HepG2 (cell line): Measurements from ENCODE around the gene PLEKHH3.

Source experiments
- ARNT2 ChIP-seq: sonication (generic); formaldehyde crosslinking; IDR thresholded peaks from 2 replicates; pipeline ENCODE4 v1.8.0; 2022; ENCODE audit warnings: mild to moderate bottlenecking, low read depth, missing genetic modification reagents, moderate library complexity
- ATF3 ChIP-seq: sonication (generic); formaldehyde crosslinking; IDR thresholded peaks from 2 replicates; pipeline ENCODE4 v1.4.0; 2020; ENCODE audit warnings: missing genetic modification reagents
- CBX2 ChIP-seq, 2 experiments: fragments of 200-600 bp in 1 of 2; sonication (generic); formaldehyde crosslinking in 1 of 2; IDR thresholded peaks; 2 replicates each; pipeline versions ENCODE4 v1.7.0 to v1.8.1; 2018 to 2022; ENCODE audit warnings: low read depth in 2 of 2, low read length in 1 of 2, mild to moderate bottlenecking in 1 of 2, missing genetic modification reagents in 1 of 2
- CTCF ChIP-seq: sonication (generic); formaldehyde crosslinking; IDR thresholded peaks from 2 replicates; pipeline ENCODE4 v1.5.0; 2020; ENCODE audit warnings: mild to moderate bottlenecking, missing genetic modification reagents, moderate library complexity
- EP300 ChIP-seq, 3 experiments: sonication (generic) in 1 of 3; formaldehyde crosslinking in 1 of 3; IDR thresholded peaks; 2 replicates each; pipeline versions ENCODE4 v1.5.1 to v1.6.1; 2011 to 2020; ENCODE audit warnings: low read depth in 2 of 3, low read length in 2 of 3, borderline replicate concordance in 1 of 3, improper control_type of control experiment in 1 of 3, mild to moderate bottlenecking in 1 of 3, missing genetic modification reagents in 1 of 3, moderate library complexity in 1 of 3
- ERF ChIP-seq: IDR thresholded peaks from 2 replicates; pipeline ENCODE4 v1.6.1; 2018; ENCODE audit warnings: missing biosample characterization, missing genetic modification reagents
- GMEB1 ChIP-seq: sonication (generic); formaldehyde crosslinking; IDR thresholded peaks from 2 replicates; pipeline ENCODE4 v1.5.1; 2020; ENCODE audit warnings: missing genetic modification reagents, mild to moderate bottlenecking, borderline replicate concordance
- HOXA7 ChIP-seq: sonication (generic); formaldehyde crosslinking; IDR thresholded peaks from 2 replicates; pipeline ENCODE4 v1.8.1; 2022; ENCODE audit warnings: mild to moderate bottlenecking, missing genetic modification reagents, moderate library complexity
- NFRKB ChIP-seq: fragments of 450-650 bp; IDR thresholded peaks from 2 replicates; pipeline ENCODE4 v1.6.1; 2017
- REPIN1 ChIP-seq: sonication (generic); formaldehyde crosslinking; IDR thresholded peaks from 2 replicates; pipeline ENCODE4 v1.8.0; 2022; ENCODE audit warnings: missing genetic modification reagents, low read depth, mild to moderate bottlenecking, borderline replicate concordance
- SAFB2 ChIP-seq: sonication (generic); formaldehyde crosslinking; IDR thresholded peaks from 2 replicates; pipeline ENCODE4 v1.5.1; 2020; ENCODE audit warnings: missing genetic modification reagents, low read depth, mild to moderate bottlenecking, borderline replicate concordance
- SMAD3 ChIP-seq: sonication (generic); formaldehyde crosslinking; IDR thresholded peaks from 2 replicates; pipeline ENCODE4 v1.4.0; 2020; ENCODE audit warnings: missing genetic modification reagents
- ZNF282 ChIP-seq: fragments of 450-650 bp; IDR thresholded peaks from 2 replicates; pipeline ENCODE4 v1.6.1; 2018; ENCODE audit not compliant: partially characterized antibody

GRCh38 chr17:42669977-42670788 is 6.6 kb downstream of the PLEKHH3 start:
- no peak for TF ChIP-seq ATF3 (CRISPR knock-in tag)
- TF ChIP-seq EP300 (IDR thresholded peaks at IDR 0.05; ENCODE audit: low read depth in 2 of 2, low read length in 2 of 2): no peak
- no peak for TF ChIP-seq EP300 (CRISPR knock-in tag; IDR thresholded peaks at IDR 0.05; ENCODE audit: borderline replicate concordance)
- TF ChIP-seq ARNT2: no peak
- TF ChIP-seq GMEB1 (CRISPR knock-in tag): no peak
- no peak for TF ChIP-seq ZNF282
- TF ChIP-seq ERF (CRISPR knock-in tag): no peak
- TF ChIP-seq SMAD3 (CRISPR knock-in tag): no peak
- TF ChIP-seq CTCF (CRISPR knock-in tag): no peak
- TF ChIP-seq CBX2 (IDR thresholded peaks at IDR 0.05; ENCODE audit: low read depth, low read length): no peak
- TF ChIP-seq CBX2 (CRISPR knock-in tag; IDR thresholded peaks at IDR 0.05; ENCODE audit: low read depth): no peak
- no peak for TF ChIP-seq NFRKB
- TF ChIP-seq REPIN1 (CRISPR knock-in tag): no peak
- no peak for TF ChIP-seq HOXA7
- no peak for TF ChIP-seq SAFB2 (CRISPR knock-in tag)
